ENCODE results near the gene BCAS3.
"Not testable (repeated sequence)": the region's sequence is repeated elsewhere in the genome, so short reads cannot be mapped to it uniquely, and the experiment has no call there.

Gene BCAS3

DNA sequence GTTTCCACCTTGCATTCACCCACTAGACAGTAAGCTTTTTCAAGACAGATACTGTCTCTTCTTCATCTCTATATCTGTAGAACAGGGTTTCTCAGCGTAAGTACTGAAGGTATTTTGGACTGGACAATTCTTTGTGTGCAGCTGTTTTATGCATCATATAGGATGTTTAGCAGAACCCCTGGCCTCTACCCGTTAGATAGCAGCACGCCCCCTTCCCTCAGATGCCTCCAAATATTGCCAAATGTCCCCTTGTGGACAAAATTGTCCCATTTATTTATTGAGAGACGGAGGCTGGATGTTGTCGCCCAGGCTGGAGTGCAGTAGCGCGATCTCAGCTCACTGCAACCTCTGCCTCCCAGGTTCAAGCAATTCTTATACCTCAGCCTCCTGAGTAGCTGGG is 458.6 kb downstream of the BCAS3 start:
- Mint-ChIP-seq H3K4me3 (no peak overlapping the region), H3K27me3 (no peaks in the 10 kb centered on the region), H3K36me3 (no peaks in the 10 kb centered on the region), H3K4me1 (peaks cover 13% of the 10 kb centered on the region), H3K27ac (no peak overlapping the region), H3K9me3 (no peaks in the 10 kb centered on the region)
- no peak for ATAC-seq

GRCh38 chr17:61139219-61139618 is 461.6 kb downstream of the BCAS3 start:
- no peaks in the 10 kb centered on the region for H3K27me3 Mint-ChIP-seq
- H3K4me3 Mint-ChIP-seq, result peak overlapping the region; percentile 55
- H3K27ac Mint-ChIP-seq, result peak overlapping the region; percentile 53
- peaks cover 13% of the 10 kb centered on the region for H3K4me1 Mint-ChIP-seq
- peak; percentile 98 for ATAC-seq
- H3K9me3 Mint-ChIP-seq, result no peaks in the 10 kb centered on the region
- no peaks in the 10 kb centered on the region for H3K36me3 Mint-ChIP-seq

- Mint-ChIP-seq H3K4me1 (peaks cover 17% of the 10 kb centered on the region), H3K36me3 (no peaks in the 10 kb centered on the region), H3K9me3 (no peaks in the 10 kb centered on the region), H3K27ac (no peak overlapping the region), H3K27me3 (no peaks in the 10 kb centered on the region), H3K4me3 (no peak overlapping the region)
- ATAC-seq, result no peak
Measured at GRCh38 chr17:61140081-61140786, 462.6 kb downstream of the BCAS3 start.

GRCh38 chr17:61143026-61143425 is 465.4 kb downstream of the BCAS3 start:
- Mint-ChIP-seq H3K36me3 (no peaks in the 10 kb centered on the region), H3K4me3 (no peak overlapping the region), H3K27me3 (no peaks in the 10 kb centered on the region), H3K9me3 (no peaks in the 10 kb centered on the region), H3K27ac (no peak overlapping the region), H3K4me1 (peaks cover 20% of the 10 kb centered on the region)
- ATAC-seq, result no peak

GRCh38 chr17:61144137-61144536 is 466.5 kb downstream of the BCAS3 start:
- Mint-ChIP-seq H3K4me1 (peaks cover 16% of the 10 kb centered on the region), H3K27me3 (no peaks in the 10 kb centered on the region), H3K4me3 (no peak overlapping the region), H3K27ac (peak overlapping the region; percentile 24), H3K36me3 (no peaks in the 10 kb centered on the region), H3K9me3 (no peaks in the 10 kb centered on the region)
- ATAC-seq, result no peak

- H3K4me1 Mint-ChIP-seq, result peaks cover 8% of the 10 kb centered on the region
Measured at GRCh38 chr17:61144617-61145564, 467.2 kb downstream of the BCAS3 start.

GRCh38 chr17:61146833-61147232 is 469.2 kb downstream of the BCAS3 start:
- not testable (repeated sequence) for H3K4me1 Mint-ChIP-seq, ATAC-seq, H3K4me3 Mint-ChIP-seq, H3K27ac Mint-ChIP-seq, H3K36me3 Mint-ChIP-seq, H3K27me3 Mint-ChIP-seq, H3K9me3 Mint-ChIP-seq

More at GRCh38 chr17:61144617-61145564, 467.2 kb downstream of the BCAS3 start:
- H3K9me3 Mint-ChIP-seq, result no peaks in the 10 kb centered on the region
- no peak for ATAC-seq
- no peaks in the 10 kb centered on the region for H3K27me3 Mint-ChIP-seq
- no peaks in the 10 kb centered on the region for H3K36me3 Mint-ChIP-seq
- no peak overlapping the region for H3K4me3 Mint-ChIP-seq
- H3K27ac Mint-ChIP-seq, result peak overlapping the region; percentile 24

DNA sequence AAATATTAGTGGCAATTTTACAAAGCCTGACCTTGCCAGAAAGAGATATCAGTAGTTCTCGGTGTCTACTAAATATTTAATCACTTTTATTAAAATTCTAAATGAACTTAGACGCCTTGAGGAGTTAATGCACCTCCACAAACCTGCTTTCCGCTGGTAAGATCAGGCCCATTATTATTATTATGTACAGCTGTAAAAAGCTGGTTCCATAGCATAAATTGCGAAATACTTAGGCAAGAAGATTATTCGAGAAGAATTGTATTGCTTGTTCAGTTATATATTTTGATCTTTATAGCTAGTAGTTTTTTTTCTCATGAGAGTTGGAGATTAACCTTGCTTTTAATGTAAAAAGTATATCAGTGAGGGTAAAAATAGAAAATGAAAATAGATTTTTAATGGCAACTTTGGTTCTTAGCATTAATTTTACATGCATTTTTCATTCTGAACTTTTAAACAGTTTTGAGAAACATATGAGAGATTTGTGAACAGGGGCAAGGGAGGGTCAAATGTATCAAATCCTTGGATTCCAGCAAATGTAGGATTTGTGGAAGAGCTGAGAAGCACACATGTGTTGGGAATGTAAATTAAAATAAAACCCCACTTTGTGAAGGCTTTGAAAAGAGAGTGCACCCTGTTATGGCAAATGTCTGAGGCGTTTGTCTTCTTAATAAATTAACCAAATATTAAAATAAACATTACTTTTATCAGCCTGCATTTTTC is 471.6 kb downstream of the BCAS3 start:
- H3K27me3 Mint-ChIP-seq, result no peaks in the 10 kb centered on the region
- peaks cover 7% of the 10 kb centered on the region for H3K4me1 Mint-ChIP-seq
- H3K36me3 Mint-ChIP-seq, result peaks cover 5% of the 10 kb centered on the region
- no peak overlapping the region for H3K27ac Mint-ChIP-seq
- no peaks in the 10 kb centered on the region for H3K9me3 Mint-ChIP-seq
- ATAC-seq, result no peak
- H3K4me3 Mint-ChIP-seq, result no peak overlapping the region

- no peak for ATAC-seq
- H3K4me3 Mint-ChIP-seq, result no peak overlapping the region
- no peaks in the 10 kb centered on the region for H3K9me3 Mint-ChIP-seq
- H3K27me3 Mint-ChIP-seq, result no peaks in the 10 kb centered on the region
- H3K36me3 Mint-ChIP-seq, result peaks cover 5% of the 10 kb centered on the region
- no peak overlapping the region for H3K27ac Mint-ChIP-seq
- peaks cover 6% of the 10 kb centered on the region for H3K4me1 Mint-ChIP-seq
Measured at GRCh38 chr17:61149862-61150362, 472.3 kb downstream of the BCAS3 start.

DNA sequence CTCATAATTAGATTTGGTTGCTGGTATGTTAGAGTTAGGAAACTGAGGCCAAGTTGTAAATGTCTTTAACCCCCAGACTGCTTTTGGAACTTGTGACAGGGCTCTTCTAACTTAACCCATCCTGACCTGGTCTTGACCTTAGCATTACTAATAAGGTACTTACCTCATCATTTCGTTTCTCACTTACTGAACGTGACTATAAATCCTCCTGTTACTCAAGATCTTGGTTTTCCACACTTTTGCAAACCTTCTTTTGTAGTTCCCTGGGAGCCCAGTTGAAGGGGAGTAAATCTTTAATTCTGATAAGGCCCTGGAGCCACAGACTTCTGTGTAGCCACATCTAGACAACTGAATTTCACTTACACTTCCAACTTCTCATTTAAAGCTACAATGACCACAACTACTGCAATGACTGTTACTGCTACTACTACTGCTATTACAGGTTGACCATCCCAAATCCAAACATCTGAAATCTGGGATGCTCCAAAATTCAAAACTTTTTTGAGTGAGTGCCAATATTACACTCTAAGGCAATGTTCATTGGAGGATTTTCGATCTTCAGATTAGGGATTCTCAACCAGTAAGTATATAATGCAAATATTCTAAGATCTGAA is 473.1 kb downstream of the BCAS3 start:
- Mint-ChIP-seq H3K4me1 (no peaks in the 10 kb centered on the region), H3K27ac (no peak overlapping the region), H3K27me3 (no peaks in the 10 kb centered on the region), H3K4me3 (no peak overlapping the region), H3K9me3 (no peaks in the 10 kb centered on the region), H3K36me3 (peaks cover 5% of the 10 kb centered on the region)
- ATAC-seq, result no peak

DNA sequence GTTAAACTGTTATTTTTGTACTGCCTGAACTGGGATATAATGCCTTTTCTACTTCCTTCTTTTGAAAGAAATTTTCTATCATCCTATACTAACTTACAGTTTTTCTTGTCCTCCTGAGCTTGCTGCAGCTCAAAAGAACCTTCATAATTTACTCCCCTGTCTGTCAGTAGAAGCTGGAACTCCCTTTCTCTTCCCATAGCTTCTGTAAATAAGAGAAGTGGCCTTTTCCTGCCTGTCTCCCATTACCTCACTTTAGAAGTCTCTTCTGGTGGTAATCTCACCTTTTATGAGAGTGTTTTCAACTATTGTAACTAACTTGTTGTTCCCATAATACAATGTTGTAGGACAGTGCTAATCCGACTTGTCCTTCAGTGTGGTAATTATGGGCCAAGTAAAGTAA is 475.2 kb downstream of the BCAS3 start:
- Mint-ChIP-seq H3K4me3 (no peak overlapping the region), H3K27me3 (no peaks in the 10 kb centered on the region), H3K36me3 (peaks cover 5% of the 10 kb centered on the region), H3K9me3 (no peaks in the 10 kb centered on the region), H3K4me1 (peaks cover 10% of the 10 kb centered on the region), H3K27ac (no peak overlapping the region)
- ATAC-seq, result no peak

DNA sequence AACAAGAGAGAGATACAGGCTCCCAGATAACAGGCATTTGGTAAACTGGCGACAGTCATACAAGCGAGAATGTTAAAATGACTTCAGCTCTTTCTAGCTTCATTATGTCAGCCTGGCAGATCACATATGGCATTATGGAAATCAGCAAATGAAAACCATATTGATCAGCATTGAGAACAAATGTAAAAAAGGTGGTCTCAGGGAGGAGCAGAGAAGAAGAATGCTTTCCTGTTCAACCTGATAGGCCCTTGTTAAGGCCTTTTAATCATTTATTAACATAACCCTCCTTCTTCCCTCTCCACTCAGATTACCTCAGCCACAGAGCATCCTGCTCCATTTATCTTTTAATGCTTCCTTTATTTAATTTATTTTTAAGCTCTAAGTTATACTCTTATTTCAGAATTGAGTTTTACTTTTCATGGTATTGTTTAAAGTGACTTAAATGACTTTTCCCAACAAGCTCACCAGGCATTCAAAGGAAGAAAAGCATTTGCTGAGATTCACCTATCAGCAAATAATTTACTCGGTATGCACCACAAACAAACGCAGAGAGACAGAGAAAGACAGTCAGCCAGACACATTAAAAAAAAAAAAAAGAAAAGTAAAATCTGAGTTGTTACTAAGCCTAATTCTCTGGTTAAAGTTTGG is 478.1 kb downstream of the BCAS3 start:
- no peak overlapping the region for H3K27ac Mint-ChIP-seq
- H3K4me3 Mint-ChIP-seq, result no peak overlapping the region
- H3K27me3 Mint-ChIP-seq, result no peaks in the 10 kb centered on the region
- no peak for ATAC-seq
- peaks cover 5% of the 10 kb centered on the region for H3K36me3 Mint-ChIP-seq
- peaks cover 12% of the 10 kb centered on the region for H3K4me1 Mint-ChIP-seq
- no peaks in the 10 kb centered on the region for H3K9me3 Mint-ChIP-seq

DNA sequence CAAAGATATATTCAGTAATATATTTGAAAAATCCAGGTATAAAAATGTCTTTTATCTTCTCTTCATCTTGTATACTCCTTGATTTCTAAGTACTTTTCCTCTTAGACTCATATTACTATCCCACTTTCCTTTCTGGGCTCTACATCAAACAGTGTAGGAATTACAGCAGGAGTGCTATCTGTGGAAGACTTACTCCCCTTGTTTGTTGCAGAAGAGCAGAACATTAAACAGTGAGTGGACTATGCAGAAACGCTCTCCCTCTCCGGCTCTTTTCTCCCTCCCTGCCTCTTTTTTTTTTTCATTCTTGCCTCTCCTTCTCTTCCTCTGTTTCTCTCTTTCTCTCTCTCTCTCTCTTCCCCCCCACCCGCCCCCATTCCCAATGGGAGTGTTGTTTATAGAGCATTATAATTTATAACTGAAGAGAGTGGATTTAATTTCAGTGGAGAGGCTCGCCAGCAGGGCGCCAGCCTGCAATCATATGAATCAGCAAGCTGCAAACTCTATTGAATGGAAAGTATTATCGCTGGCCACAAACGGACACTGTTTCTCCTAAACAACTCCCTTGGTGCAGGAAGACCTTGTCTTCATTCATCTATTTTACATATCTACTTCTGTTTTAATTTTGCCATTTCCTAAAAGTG is 479.7 kb downstream of the BCAS3 start:
- Mint-ChIP-seq H3K27ac (no peak overlapping the region), H3K9me3 (no peaks in the 10 kb centered on the region), H3K27me3 (no peaks in the 10 kb centered on the region), H3K36me3 (no peaks in the 10 kb centered on the region), H3K4me3 (no peak overlapping the region), H3K4me1 (peaks cover 12% of the 10 kb centered on the region)
- no peak for ATAC-seq

DNA sequence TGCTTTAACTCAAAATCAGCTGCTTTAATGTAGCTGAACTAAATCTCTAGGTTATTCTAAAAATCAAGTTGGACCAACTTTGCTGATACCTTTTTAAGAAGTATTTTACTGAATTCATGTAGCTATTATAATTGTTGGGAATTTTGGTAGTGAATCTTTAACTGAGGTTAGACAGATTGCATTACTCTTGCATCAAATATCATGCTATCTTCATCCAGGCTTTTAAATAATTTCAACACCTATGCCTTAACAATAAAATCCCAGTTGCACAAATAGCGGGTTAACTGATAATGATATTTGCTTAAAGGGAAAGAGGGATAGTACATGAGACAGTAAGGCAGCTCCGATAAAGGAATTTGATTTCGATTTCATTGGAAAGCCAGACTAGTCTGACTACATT is 480.7 kb downstream of the BCAS3 start:
- no peak overlapping the region for H3K27ac Mint-ChIP-seq
- no peak for ATAC-seq
- no peaks in the 10 kb centered on the region for H3K36me3 Mint-ChIP-seq
- no peak overlapping the region for H3K4me3 Mint-ChIP-seq
- no peaks in the 10 kb centered on the region for H3K9me3 Mint-ChIP-seq
- peaks cover 12% of the 10 kb centered on the region for H3K4me1 Mint-ChIP-seq
- H3K27me3 Mint-ChIP-seq, result no peaks in the 10 kb centered on the region

Data from stimulated activated memory B cell treated with anti-CD40 and anti-IgM and Interleukin-4, amounts not matched to agents 10 μg/mL and 1 μg/mL and 100 μg/mL, for 72 hours (primary cell).